ENCODE results near the gene RPL36.

GRCh38 chr19:5738423-5738822 is 48.3 kb downstream of the RPL36 start:
- TF ChIP-seq CTCF (IDR thresholded peaks at IDR 0.05) = no peak
- TF ChIP-seq POLR2A (IDR thresholded peaks at IDR 0.05) = no peak

Measured in body of pancreas (tissue), 4 donors.